HG02981 (cell line): ENCODE results near the gene POU2F2.
A peak's percentile ranks its signal among the peaks of the same experiment; 100 is the strongest.

ENCODE experiments used
- ATAC-seq: cut with Tn5 transposase; IDR thresholded peaks from one replicate; pipeline ENCODE4 v1.9.1; 2021; ENCODE audit warnings: mild to moderate bottlenecking, moderate library complexity; ENCODE audit not compliant: unreplicated experiment

Gene POU2F2

DNA sequence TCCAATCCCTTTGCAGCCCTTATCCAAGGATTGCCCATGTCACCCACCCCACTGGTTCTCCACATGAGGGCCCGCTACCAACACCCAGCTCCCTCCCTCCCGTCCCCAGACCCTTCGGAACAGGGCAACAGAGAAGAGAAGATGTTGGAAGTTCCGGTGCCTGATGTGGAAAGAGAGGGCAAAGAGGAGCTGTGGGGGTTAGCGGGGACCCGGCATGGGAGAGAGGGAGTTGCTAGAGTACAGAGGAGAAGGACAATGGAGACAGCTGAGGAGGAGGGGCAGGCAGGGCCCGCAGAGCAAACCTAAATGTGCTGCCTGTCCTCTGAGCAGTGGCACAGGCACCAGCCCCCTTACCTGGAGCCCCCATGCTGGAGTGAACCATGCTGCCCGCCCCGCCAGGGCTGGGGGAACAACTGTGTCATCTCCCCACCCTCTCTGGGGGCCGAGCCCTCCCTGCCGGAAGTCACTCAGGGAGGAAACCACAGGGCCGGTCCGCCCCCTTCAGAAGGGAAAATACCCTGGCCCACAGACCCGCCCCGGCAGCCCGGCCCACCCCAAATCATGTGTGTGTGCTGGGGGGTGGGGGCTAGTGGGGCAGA, at the start of gene POU2F2:
POU2F2 (minus strand) TSS at position 417 of the 599 bp plus-strand sequence; CDS start at position 382, 35 bp downstream.
- peak; percentile 38 for ATAC-seq

DNA sequence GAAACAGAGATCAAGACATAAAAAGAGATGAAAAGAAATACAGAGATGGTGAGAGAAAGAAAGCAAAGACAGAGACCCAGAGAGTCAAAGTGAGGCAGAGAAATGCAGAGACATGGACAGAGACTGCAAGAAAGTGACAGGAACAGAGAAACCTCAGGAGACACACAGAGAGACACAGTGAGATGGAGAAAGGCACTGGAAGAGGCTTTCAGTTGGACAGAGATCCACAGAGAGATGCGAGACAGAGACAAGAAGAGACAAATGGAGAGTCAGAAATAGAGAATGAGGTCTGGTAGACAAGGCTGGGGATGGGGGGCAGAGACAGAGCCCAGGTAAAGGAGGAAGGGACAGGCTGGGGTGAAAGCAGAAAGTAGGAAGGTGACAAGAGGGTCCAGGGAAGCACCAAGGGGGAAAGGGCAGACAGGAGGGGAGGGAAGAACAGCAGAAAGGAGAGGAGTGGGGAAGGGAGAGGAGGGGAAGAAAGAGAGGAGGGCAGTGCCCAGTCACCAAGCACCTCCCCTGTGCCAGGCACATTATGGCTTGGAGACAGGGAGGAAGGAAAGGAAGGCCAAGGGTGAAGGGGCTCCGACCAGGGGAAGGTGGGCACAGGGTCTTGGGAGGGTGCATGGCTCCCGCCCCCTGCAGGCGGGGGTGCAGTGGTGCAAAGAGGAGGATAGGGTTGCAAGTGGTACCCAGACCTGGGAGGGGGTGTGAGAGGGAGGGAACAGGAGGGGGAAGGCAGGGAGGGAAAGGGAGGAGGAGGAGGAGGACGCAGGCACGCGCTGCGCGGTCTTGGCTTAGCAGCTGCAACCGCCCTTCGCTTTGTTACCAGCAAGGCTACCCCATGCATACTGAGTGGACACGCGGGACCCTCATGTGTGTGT, 46.8 kb upstream of the POU2F2 start:
- no peak for ATAC-seq

DNA sequence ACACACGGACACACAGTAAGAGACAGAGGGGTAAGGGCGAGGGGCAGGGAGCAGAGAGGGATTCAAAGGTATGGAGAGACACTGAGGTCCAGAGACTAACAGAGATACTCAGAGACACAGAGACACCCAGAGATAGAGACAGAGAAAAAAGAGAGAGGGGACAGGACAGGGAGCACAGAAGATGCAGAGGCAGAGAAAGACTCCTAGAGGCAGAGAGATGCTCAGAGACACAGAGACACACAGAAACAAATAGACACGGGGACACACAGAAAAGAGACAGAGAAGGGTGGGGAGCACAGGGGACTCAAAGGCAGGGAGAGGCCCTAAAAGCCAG, 45.4 kb upstream of the POU2F2 start:
- no peak for ATAC-seq

DNA sequence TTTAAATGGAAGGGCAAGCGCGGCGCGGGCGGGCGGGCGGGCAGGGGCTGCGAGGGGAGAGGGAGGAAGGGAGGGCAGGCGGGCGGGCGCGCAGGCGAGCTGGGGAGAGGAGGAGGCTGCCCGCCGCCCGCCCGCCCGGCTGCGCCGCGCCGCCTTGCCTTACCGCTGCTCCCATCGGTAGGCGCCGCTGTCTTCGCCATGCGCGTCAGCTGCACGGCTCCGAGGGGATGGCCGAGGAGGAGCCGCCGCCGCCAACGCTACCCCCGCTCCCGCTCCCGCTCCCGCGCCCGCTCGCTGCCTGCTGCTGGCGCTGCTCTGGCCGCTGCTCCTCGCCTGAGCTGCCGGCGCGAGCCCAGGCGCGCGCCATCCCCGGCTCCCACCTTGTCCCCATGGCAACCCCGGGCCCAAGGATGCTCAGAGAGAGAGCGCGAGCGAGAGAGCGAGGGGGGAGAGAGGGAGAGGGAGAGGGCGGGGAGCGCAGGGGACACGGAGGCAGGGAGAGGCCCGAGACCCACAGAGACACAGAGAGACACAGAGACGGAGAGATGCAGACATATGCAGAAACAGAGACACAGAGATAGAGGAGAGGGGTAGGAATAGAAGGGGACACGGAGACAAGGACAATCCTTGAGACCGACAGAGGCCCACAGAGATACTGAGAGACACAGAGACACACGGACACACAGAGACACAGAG, 44.9 kb upstream of the POU2F2 start:
- peak; percentile 53 for ATAC-seq

DNA sequence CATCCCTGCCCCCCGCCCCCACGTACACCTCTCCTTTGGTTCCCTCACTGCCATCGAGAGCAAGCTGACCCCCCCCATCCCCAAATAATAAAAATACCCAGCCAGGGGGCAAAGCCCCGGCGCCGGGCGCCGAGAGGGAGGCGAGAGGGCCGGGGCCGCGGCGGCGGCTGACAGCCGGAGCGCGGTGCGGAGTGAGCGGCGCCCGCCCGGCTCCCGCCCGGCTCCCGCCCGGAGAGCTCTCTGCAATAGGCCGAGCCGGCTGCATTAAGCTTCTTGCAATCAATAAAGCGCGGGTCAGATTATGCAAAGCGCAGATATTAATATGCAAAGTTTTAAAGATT, 44.4 kb upstream of the POU2F2 start:
- ATAC-seq, result no peak

DNA sequence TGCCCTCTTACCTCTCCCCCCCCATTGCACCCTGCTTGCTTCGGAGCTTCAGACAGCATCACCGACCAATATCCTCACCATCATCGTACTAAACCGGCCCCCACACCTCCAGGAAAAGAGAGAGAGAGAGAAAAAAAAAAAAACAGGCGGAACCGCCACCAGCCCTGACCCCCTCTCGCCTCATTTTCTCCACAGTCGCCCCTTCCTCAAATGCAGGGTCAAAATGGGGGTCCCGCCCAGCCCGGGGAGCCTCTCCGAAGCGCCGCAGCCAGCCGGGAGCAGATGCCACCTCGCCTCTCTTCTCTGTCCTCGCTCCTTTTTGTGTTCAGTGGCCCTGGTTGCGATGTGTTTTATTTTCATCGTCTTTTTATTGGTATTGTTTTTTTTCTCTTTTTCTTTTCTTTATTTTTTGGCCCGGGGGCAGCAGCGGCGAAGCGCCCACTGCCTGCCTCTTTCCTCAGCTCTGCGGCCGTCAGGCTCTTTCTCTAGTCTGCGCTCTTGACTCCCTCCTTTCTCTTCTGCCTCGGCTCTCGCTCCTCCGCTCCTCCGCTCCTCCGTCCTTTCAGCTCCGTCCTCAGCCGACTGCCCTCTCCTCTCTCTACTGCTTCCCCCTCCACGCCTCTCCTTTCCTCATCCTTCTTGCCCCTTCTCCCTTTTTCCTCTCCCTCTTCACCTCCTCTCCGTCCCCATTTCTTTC, 43.9 kb upstream of the POU2F2 start:
- no peak for ATAC-seq

DNA sequence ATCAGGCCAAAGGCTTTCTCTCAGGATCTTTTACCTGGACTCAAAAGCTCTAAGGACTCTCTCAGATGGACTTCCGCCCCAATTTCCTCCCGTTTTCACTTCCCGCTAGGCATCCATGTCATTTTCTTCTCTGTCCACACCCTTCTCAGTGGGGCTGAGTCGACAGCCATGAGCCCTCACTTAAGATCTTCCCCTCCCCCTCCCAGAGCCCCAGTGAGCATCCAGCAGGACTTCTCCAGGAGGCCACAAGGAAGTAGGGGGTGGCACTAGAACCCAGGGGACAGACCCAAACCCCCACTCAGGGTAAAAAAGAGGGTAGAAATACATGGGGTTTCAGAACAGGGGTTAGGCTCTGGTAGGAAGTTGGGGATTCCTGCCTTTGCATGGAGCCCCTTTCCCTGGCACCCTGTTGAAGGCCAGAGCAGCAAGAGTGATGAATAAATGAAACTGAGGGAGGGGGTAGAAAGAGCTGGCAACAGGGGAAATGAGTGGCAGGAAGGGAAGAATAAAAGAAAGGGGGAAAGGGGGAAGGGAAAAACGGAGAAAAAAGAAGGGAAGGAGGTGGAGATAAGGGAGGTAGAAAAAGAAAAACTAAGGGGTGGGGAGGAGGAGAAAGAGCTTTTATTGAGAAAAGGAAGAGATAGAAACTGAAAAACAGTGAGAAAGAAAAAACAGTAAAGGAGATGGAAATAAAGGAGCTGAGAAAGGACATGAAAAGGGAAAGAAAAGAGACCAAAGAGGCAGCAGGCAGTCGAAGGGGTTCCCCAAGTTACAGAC, 42.9 kb upstream of the POU2F2 start:
- no peak for ATAC-seq

DNA sequence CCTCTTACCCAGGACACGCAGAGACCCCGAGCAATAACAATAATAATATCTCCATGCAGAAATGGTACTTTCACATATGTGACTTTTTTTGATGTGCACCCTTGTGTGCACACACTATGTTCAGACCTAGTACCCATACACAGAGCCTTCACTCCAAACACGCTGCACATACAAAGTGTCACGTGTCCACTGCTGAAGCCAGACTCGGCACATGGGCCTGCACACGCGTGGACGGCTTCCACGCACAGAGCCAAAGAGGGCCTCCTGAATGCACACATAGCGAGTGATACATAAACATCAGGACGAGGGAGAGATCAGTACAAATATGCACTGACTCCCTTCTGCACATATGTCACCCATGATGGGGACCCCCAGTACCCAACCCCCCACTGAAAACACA, 41.9 kb upstream of the POU2F2 start:
- ATAC-seq, result no peak

DNA sequence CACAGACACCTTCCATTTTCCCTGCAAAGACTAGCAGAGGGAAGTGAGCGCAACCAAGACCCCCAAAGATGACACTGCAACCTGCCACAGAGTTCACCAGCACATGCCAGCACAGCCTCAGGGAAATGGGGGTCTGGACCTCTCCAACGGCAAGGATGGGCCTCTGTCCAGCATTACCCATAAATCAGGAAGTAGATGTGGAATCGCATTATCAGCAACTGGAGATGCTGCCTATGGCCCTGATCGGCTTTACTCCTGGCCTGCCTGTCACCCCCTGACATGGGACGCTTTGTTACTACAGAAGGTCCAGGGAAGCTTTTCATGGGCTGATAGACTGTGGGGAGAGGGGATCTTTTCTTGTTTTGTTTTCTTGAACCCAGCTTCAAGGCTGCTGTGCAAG, 41.4 kb upstream of the POU2F2 start:
- ATAC-seq, result no peak

DNA sequence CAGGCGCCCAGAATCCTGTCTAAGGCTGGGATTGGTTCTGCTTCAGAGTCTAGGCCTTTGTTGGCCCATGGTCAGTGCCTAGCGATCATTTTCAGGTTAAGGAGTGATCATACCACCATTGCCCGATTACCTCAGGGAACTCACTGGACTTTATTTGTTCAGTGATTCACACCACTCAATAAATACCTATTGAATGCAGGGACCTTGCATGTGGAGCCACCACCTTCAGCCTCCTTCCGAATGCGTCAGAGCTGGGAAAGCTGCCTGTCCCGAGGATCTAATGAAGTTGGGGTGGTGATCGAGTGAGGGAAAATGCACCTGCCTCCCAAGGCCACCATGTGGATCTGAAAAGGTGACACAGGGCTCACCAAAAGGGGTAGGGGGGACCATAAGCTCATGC, 40.0 kb upstream of the POU2F2 start:
- ATAC-seq, result no peak

DNA sequence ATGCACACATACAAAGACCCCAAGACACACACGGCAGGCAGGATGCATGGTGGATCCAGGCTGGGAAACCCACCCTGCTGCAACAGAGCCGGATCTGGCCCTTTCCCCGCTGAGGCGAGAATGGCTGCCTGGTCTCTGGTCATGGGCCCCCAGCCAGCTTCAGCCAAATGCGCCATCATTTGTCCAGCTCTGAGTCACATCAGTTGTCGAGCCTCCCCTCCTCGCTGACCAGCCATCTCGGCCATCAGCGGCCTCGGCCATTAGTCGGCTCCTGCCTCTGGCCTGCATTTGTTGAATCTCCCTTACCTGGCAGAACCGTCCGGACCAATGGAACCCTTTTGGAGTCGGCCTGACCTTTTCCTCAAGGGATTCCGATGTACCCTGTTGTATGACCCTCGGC, 38.5 kb upstream of the POU2F2 start:
- no peak for ATAC-seq

DNA sequence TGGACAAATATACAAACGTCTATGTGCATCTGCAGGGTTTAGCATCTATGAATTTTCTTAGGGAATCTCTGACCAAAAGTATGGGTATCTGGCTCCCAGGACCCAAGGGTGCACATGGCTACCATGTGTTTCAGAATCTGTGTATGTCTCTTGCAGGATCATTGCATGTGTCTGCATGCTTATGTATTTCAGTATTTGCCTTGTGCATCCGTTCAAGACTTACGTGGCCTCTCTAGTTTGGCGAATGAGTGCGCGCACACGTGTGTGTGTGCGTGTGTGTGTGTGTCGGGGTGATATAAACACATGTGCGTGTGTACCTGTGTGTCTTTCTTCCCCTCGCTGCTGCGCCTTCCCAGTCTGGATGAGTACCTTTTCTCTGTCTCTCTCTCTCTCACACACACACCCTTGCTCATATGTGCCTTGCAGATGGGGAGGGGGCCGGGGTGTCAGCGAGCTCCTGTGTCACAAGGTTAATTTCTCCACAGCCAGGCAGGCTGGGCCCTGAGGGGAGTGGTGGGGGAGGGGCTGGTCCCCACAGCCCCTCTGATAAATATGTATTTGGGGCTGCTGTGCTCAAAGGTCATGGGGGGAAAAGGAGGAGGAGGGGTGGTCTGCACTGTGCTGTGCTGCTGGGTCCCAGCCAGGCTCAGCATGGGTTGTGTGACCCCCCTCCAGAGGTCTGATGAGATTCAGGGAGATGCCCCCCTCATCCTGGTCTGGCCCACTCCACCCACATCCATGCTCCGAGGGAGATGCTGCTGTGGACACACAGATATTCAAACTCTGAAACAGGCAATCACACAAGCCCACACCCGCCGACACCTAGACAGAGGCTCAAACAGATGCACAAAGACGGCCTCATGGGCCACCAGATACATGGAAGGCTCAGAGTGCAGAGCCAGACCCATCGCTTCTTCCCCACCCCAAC, 37.5 kb upstream of the POU2F2 start:
- ATAC-seq, result no peak

DNA sequence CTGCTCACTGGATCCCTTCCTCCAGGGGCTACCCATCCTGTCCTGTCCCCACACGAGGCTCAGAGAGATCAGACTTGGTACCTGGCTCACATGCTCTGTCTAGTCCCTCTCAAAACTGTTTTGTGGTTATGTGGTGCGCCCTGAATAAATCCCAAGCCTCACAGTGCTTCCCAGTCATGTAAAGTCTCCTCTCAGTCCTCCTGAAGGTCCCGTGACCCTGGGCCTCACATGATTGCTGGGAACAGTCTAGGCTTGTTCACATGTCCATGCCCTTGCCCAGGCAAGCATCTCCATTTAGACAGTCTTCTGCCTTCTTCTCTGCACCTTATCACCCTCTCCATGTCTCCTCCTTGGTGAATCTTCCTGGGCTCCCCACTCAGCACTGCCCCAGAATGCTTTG, 36.0 kb upstream of the POU2F2 start:
- ATAC-seq, result no peak

DNA sequence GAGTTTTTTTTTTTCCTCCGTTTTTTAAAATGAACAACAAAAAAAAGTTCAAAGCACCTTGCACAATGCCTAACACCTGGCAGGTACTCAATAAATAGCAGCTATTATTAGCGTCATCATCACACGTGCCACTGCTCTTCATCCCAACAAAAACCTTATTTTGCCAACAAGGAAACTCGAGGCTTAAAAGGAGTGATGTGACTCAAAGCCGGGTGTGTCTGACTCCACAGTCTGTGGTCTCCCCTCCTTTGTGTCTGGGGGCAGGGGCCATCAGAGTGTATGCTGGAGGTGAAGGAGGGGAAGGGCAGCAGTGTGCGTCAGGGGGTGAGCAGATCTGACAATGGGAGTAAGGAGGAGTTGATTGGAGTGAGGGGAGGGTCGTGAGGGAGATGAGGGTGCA, 34.1 kb upstream of the POU2F2 start:
- no peak for ATAC-seq

DNA sequence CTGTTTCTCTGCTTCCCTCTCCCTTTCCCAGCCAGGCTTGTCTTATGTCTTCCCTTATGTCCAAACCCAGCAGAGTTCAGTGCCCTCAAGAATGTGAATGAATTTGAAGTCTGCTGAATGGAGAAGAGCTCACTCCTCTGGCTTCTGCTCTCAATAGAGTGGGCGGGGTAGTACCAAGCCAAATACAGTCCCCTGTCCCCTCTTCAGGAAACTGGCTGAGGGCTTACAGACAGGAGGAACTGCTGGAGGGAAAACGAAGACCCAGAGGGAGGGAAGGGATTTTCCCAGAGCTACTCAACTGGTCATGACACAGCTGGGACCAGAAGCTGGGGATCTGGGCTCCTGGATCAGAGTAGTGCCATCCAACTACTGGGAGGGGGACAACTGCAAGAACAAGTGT, 32.9 kb upstream of the POU2F2 start:
- no peak for ATAC-seq

DNA sequence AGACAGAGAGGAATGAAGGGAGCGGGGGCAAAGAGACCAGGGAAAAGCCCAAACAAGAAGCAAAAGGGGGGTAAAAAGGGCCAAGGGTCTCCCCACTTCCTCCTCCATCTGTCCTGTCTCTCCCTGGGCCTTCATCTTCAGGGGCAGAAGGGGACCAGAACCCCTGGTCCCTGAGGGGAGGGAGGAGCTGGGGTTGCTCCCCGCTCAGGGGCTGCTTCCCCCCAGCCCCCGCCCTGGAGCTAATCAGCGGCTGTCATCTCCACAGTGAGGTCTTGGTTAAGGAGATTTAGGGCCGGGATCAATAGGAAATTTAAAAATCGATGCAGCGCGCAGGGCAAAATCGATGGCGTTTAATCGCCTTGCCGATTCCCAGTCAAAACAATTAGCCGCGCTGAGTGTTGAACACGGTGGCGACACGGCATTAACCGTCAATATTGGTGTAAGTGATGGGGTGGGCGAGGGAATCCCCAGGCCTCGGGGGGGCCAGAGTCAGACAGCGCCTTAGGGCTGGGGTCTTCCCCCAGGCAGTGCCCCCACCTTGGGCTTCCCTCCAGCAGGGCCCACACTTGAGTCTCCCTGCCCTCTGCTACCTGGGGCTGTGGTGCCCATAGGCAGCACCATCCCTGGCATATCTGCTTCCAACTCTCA, 29.5 kb upstream of the POU2F2 start:
- no peak for ATAC-seq

DNA sequence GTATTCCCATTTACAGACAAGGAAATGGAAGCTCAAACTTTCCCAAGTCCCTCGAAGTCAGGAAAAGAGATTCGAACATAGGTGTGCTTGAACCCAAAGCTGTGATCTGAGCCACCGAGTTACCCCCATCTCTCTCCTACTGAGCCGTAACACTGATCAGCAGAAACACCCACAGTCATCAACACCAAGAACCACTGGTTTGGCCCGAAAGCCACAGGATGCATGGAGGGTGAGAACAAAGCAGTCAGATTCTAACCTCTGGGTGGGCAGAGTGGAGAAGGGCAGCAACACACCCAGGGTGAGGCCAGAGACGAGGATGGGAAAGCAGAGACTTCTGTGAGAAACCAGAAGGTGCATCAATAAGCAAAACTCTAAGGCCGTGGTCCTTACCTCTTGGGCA, 27.7 kb upstream of the POU2F2 start:
- no peak for ATAC-seq

DNA sequence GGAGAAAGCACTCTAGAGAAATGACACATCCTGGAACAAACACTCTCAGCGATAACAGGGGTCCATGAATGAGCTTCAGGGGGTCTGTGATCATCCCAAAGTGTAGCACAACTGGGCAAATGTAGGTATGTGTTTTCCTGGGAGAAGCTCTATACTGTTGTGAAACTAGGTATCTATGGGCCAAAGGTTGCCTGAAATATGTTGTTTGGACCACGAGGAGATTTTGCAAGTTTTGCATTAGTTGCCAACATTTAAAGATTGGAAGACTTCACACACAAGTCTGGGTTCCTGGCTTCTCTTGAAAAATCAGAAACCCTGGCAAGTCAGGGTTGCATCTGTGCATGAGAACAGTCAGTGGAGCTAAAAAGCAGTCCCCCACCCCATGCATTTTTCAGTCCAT, 26.7 kb upstream of the POU2F2 start:
- ATAC-seq, result no peak

DNA sequence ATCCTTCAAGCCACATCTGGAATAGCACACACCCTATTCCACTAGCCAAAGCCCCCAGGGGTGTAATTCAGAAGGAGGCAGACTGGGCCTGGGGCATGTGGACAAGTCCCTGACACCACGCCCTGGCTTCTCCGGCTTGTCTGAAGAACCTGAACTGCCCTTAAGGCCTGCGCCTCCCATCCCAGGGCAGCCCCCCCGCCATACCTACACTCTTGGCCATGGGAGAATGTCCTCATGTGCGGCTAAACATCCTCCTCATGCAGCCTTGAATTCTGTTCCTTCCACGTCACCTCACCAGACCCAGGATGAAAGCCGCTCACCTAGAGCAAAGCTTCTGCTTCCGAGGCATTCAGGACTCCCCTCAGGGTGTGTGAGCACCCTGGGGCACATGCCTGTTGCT, 24.3 kb upstream of the POU2F2 start:
- ATAC-seq, result no peak
